Measurements from ENCODE around the gene ITPK1.

Gene ITPK1

DNA sequence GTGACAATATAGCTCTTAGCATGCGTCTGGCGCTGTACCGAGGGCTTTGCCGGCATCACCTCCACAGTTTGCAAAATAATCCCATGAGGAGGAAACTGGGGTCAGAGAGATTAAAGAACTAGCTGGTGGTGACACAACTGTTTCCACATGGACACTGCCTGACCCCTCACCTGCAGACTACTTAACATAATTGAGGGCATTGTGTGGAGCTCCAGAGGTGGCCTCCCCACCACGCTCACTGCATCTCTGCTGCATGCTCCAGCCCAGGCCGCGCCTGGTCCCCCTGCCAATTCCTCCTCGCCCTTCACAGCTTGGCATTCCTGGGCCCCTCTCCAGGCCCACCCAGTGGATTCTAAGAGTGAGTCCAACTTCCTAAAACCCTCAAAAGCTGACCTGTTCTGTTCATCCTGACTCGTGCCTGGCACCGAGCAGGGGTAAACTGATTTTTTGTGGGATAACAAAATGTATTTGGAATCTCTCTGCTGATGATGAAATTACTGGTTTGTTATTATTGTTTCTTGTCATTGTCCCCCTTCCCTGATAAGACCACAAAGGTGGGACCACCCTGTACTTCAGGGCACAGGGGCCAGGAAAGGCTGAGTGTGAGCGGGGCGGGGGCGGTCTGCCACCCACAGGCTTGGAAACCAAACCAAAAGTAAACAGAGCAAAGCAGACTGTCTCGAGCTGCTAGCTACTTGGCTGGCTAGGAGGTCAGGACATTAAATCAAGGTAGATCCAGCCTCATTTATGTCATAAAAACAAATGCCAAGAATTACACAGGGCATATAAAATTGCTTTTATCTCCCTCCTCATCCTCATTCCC, 152.2 kb downstream of the ITPK1 start:
- no peak for DNase-seq

- no peak for DNase-seq
Measured at GRCh38 chr14:92962831-92963095, 153.0 kb downstream of the ITPK1 start.

- no peak for DNase-seq
Measured at GRCh38 chr14:92962031-92962830, 153.5 kb downstream of the ITPK1 start.

DNA sequence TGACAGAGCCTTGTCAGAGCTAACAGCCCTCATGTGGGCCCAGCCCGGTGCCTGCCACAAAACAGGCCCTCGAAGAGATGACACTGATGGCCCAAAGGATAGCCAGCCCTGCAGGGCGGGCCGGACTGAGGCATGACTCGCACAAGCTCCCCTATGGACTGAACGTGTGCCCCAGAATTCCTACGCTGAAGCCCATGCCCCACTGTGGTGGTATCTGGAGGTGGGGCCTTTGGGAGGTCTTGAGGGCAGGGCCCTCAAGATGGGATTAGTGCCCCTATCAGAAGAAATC, 154.2 kb downstream of the ITPK1 start:
- DNase-seq: no peak

- peak in 1 of 3 donors; percentile 20 for DNase-seq
Measured at GRCh38 chr14:92960706-92961566, 154.8 kb downstream of the ITPK1 start.

GRCh38 chr14:92959761-92960680, 155.7 kb downstream of the ITPK1 start:
- DNase-seq: no peak

GRCh38 chr14:92959189-92959531, 156.6 kb downstream of the ITPK1 start:
- no peak for DNase-seq

DNA sequence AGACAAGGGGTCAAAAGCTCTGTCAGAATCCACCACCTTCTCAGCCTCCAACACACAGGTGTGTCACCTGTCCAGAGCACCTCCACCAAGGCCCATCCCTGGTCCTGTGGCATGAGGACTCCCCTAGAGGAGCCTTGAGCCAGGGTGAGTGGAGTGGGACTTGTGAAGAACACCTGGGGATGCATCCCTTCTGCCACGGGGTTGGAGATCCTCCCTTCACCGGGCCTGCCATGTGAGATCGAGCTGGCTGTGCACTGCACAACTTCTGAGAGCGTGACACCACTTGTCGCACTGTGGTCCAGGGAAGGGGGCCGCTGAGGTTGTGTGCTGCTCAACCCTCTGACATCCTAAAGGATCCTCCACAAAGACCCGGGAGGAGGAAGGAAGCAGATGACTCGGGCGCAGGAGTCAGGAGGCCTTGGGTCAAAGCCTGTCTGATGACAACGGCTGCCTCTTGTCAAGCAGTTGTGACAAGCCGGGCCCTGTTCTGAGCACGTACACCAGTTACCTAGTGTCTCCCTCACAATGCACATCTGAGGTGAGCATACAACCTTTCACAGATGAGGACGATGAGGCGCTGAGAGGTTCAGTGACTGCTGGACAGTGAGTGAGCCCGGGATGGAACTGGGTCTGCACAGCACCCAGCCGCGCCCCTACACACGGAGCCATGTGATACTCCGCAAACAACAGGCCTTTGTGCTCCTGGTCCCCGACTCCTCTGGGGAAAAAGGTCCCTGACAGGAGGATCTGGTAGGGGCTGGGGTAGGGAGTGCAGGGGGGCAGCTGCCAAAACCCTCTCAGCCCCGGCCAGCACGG, 157.1 kb downstream of the ITPK1 start:
- DNase-seq: no peak

GRCh38 chr14:92956961-92957360, 158.8 kb downstream of the ITPK1 start:
- DNase-seq: no peak

GRCh38 chr14:92955381-92955780, 160.3 kb downstream of the ITPK1 start:
- no peak for DNase-seq

- no peak for DNase-seq
Measured at GRCh38 chr14:92954933-92955332, 160.8 kb downstream of the ITPK1 start.

GRCh38 chr14:92953526-92953925, 162.2 kb downstream of the ITPK1 start:
- no peak for DNase-seq

DNA sequence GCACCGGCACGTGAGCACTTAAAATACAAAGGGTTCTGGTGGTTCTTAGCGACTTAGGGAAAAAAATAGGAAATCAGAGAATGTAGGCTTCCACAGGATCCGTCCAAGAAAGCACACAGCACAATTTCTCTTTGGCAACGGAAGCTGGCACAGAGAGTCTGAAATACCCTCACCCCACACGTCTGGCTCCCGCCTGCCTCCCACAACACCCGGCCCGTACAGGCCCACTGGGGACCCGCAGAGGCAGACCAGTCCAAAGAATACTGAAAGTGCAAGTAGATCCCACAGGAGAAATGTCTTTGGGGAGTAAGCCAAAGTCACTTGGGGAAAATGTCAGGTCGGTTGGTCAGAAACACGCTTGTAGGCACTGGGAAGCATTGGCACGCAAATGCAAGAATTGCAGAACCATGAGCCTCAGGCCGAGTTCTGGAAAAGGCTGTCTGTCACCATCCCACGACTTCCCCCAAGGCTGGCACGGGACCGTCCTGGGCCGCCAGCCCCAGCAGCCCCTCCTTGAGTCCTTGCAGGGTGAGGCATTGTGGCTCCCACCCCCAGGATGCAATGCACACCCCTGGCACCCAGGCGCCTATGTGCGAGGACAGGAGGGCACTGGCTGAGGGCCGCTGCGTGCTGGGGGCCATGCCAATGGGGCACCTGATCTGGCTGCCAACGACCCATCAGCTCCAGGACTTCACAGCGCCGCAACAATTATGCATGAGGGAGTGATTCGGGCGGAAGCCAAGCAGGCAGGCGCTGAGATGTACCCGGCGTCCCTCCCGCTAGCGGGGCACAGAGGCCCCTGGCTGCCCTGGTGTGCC, 163.0 kb downstream of the ITPK1 start:
- DNase-seq: peak in 1 of 3 donors; percentile 12

DNA sequence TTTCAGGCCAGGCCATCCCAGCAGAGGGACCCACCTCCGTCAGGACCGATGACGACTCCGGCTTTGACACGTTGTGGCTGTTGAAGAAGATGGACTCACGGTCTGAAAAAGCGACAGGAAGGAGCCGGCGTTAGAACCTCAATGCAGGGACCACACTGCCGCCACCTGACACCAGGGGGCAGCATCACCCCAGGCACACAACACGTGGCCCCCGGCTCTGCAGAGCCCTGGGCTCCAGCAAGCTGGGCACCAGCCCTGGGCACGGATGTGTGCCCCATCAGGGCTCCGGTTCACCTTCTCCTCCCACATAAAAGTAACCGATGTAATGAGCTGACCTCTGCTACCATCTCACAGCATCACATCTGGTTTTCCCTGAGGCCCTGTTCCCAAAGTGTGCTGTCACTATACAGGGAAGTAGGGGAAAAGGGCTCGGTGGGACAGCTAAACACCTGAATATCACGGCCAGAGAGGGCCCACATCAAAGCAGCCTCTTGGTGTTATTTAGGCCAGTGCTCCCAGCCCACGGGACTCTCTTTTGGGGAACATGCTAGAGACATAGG, 163.7 kb downstream of the ITPK1 start:
- DNase-seq: peak; percentile 75 to 88 (median 86)

- DNase-seq: no peak
Measured at GRCh38 chr14:92951261-92951660, 164.5 kb downstream of the ITPK1 start.

GRCh38 chr14:92950773-92951172, 165.0 kb downstream of the ITPK1 start:
- DNase-seq: no peak

- no peak for DNase-seq
Measured at GRCh38 chr14:92950193-92950540, 165.6 kb downstream of the ITPK1 start.

GRCh38 chr14:92949496-92950192, 166.1 kb downstream of the ITPK1 start:
- DNase-seq: no peak

DNA sequence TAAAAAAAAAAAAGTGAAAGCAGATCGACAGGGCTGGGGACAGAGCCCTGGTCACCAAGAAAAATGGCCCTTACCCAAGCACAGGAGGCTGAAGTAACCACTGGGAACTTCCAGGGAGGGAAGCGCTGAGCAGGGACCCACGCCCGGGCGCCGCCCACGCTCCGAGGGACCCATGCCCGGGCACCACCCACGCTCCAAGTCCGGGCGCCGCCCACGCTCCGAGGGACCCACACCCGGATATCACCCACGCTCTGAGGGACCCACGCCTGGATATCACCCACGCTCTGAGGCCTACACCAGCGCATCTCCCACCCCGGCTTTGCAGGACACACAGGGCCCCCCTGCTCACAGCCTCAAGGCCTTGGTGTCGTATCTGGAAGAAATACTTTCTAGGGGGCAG, 167.1 kb downstream of the ITPK1 start:
- DNase-seq: no peak

All from suppressor macrophage treated with lipopolysaccharide for 1 hour (primary cell).